HepG2 (cell line): ENCODE data around the gene TMEM9B. TPM values are rescaled to one million over a fixed set of nuclear protein-coding genes. Genes with fewer than 3 reads are reported as not detected.

Experiments used
- ATF7-NPFF ChIP-seq: sonication (generic); formaldehyde crosslinking; IDR thresholded peaks from 2 replicates; pipeline ENCODE4 v1.8.1; 2023; ENCODE audit warnings: mild to moderate bottlenecking, low read depth, missing genetic modification reagents, moderate library complexity
- CENPX ChIP-seq: sonication (generic); formaldehyde crosslinking; IDR thresholded peaks from 2 replicates; pipeline ENCODE4 v1.9.0; 2021; ENCODE audit warnings: mild to moderate bottlenecking, missing genetic modification reagents, moderate library complexity
- EEA1 ChIP-seq: sonication (generic); formaldehyde crosslinking; IDR thresholded peaks from 2 replicates; pipeline ENCODE4 v1.5.1; 2020; ENCODE audit warnings: mild to moderate bottlenecking, missing genetic modification reagents, borderline replicate concordance
- KDM2A ChIP-seq: sonication (generic); formaldehyde crosslinking; IDR thresholded peaks from 2 replicates; pipeline ENCODE4 v1.4.0; 2020; ENCODE audit warnings: low read depth, missing genetic modification reagents, borderline replicate concordance
- KDM4B ChIP-seq: sonication (generic); formaldehyde crosslinking; IDR thresholded peaks from 2 replicates; pipeline ENCODE4 v1.4.0; 2020; ENCODE audit warnings: missing genetic modification reagents
- PBX2 ChIP-seq: IDR thresholded peaks from 2 replicates; pipeline ENCODE4 v1.6.1; 2016; ENCODE audit warnings: control low read depth
- POLR2AphosphoS2 ChIP-seq: IDR thresholded peaks from 2 replicates; pipeline ENCODE4 v1.6.1; 2011; ENCODE audit warnings: low read depth, low read length, improper control_type of control experiment
- SNAPC5 ChIP-seq: sonication (generic); formaldehyde crosslinking; IDR thresholded peaks from 2 replicates; pipeline ENCODE4 v1.8.1; 2023; ENCODE audit warnings: mild to moderate bottlenecking, missing genetic modification reagents, borderline replicate concordance
- SP1 ChIP-seq, 2 experiments: fragments of 450-650 bp in 1 of 2; sonication (generic) in 1 of 2; formaldehyde crosslinking in 1 of 2; IDR thresholded peaks; 2 replicates each; pipeline versions ENCODE4 v1.4.0 to v1.6.1; 2016 to 2020; ENCODE audit warnings: missing genetic modification reagents in 1 of 2
- TCF7 ChIP-seq: sonication (generic); IDR thresholded peaks from 2 replicates; pipeline ENCODE4 v1.6.1; 2016; ENCODE audit warnings: antibody characterized with exemption, low read depth
- THAP11 ChIP-seq: IDR thresholded peaks from 2 replicates; pipeline ENCODE4 v1.6.1; 2016; ENCODE audit warnings: missing biosample characterization, missing genetic modification reagents
- XRCC5 ChIP-seq: fragments of 200-400 bp; formaldehyde crosslinking; optimal IDR thresholded peaks from 2 replicates; pipeline ENCODE3; 2017; ENCODE audit warnings: mild to moderate bottlenecking, low read length
- YEATS2 ChIP-seq: sonication (generic); formaldehyde crosslinking; IDR thresholded peaks from 2 replicates; pipeline ENCODE4 v1.4.0; 2020; ENCODE audit warnings: missing genetic modification reagents, borderline replicate concordance
- ZBTB1 ChIP-seq: sonication (generic); formaldehyde crosslinking; IDR thresholded peaks from 2 replicates; pipeline ENCODE4 v1.4.0; 2020; ENCODE audit warnings: missing genetic modification reagents, borderline replicate concordance
- ZNF317 ChIP-seq: sonication (generic); formaldehyde crosslinking; IDR thresholded peaks from 2 replicates; pipeline ENCODE4 v1.5.0; 2020; ENCODE audit warnings: mild to moderate bottlenecking, missing genetic modification reagents
- ZNF33A ChIP-seq: sonication (generic); formaldehyde crosslinking; IDR thresholded peaks from 2 replicates; pipeline ENCODE4 v1.5.1; 2020; ENCODE audit warnings: missing genetic modification reagents, mild to moderate bottlenecking, moderate library complexity, borderline replicate concordance
- ZNF543 ChIP-seq: sonication (generic); formaldehyde crosslinking; IDR thresholded peaks from 2 replicates; pipeline ENCODE4 v1.4.0; 2020; ENCODE audit warnings: mild to moderate bottlenecking, missing genetic modification reagents
- ZNF781 ChIP-seq: sonication (generic); formaldehyde crosslinking; IDR thresholded peaks from 2 replicates; pipeline ENCODE4 v1.5.1; 2020; ENCODE audit warnings: borderline replicate concordance, mild to moderate bottlenecking, missing genetic modification reagents; ENCODE audit errors: not compliant biosample characterization
- polyA plus RNA-seq, 8 experiments: library from polyadenylated mRNA; depleted of rRNA in 3 of 8; stranded (reverse) in 7 of 8; unstranded in 1 of 8; fragments of >200 nt; fragmentation: Illumina TruSeq in 4 of 8; extraction: Trizol in 4 of 8; gene quantifications; 2 replicates each; pipeline versions ENCODE4 v1.2.1 to v1.2.3, GENCODE V29; 2011 to 2016; ENCODE audit warnings: low read depth in 4 of 8, missing spikeins in 1 of 8, mixed read lengths in 1 of 8; ENCODE audit not compliant: insufficient read depth in 1 of 8
- total RNA-seq, 5 experiments: library from RNA; depleted of rRNA; stranded (reverse); fragments of >200 nt; fragmentation: Illumina TruSeq; extraction: Trizol; gene quantifications; 2 replicates each; pipeline ENCODE4 v1.2.3, GENCODE V29; 2016; ENCODE audit warnings: low read depth in 1 of 5
- TF ChIP-seq, protein P1 (sequence below): IDR thresholded peaks from 2 replicates; pipeline ENCODE4 v1.6.1; 2016; ENCODE audit warnings: low read depth, borderline replicate concordance
- TF ChIP-seq, protein P2 (sequence below): sonication (generic); formaldehyde crosslinking; IDR thresholded peaks from 2 replicates; pipeline ENCODE4 v1.8.1; 2023; ENCODE audit warnings: missing genetic modification reagents, inconsistent platforms, borderline replicate concordance
- TF ChIP-seq, protein P3 (sequence below): sonication (generic); formaldehyde crosslinking; IDR thresholded peaks from 2 replicates; pipeline ENCODE4 v1.4.0; 2020; ENCODE audit warnings: missing genetic modification reagents, borderline replicate concordance

The TMEM9B gene
- total and polyA plus RNA-seq, 2 of the 13 experiments (the other 11 are each of a cell fraction or from before 2014, with no cell fraction given), result 12.4 to 20.8 TPM

- TF ChIP-seq ZBTB1 (CRISPR knock-in tag) (no peak), SP1 (IDR thresholded peaks at IDR 0.05) (no peak), SP1 (CRISPR knock-in tag; IDR thresholded peaks at IDR 0.05) (peak; percentile 36), ZNF317 (no peak), KDM4B (CRISPR knock-in tag) (0 out of 2 replicates have a peak, but pooled peaks have one; percentile 18), POLR2AphosphoS2 (no peak), ZNF543 (CRISPR knock-in tag) (no peak; the same call in 1 of the 2 replicates), ZNF781 (CRISPR knock-in tag) (no peak), ATF7-NPFF (peak; percentile 25; the same call in 1 of the 2 replicates), SNAPC5 (CRISPR knock-in tag) (no peak), ZNF33A (CRISPR knock-in tag) (no peak), YEATS2 (peak; percentile 85; the same call in 1 of the 2 replicates), XRCC5 (no peak), TCF7 (no peak), EEA1 (CRISPR knock-in tag) (no peak), KDM2A (CRISPR knock-in tag) (peak; percentile 84), THAP11 (CRISPR knock-in tag) (peak; percentile 89), PBX2 (no peak), CENPX (CRISPR knock-in tag) (no peak)
- TF ChIP-seq, protein P1, sequence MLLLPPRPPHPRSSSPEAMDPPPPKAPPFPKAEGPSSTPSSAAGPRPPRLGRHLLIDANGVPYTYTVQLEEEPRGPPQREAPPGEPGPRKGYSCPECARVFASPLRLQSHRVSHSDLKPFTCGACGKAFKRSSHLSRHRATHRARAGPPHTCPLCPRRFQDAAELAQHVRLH, result peak; percentile 19; the same call in 1 of the 2 replicates
- TF ChIP-seq, protein P2, sequence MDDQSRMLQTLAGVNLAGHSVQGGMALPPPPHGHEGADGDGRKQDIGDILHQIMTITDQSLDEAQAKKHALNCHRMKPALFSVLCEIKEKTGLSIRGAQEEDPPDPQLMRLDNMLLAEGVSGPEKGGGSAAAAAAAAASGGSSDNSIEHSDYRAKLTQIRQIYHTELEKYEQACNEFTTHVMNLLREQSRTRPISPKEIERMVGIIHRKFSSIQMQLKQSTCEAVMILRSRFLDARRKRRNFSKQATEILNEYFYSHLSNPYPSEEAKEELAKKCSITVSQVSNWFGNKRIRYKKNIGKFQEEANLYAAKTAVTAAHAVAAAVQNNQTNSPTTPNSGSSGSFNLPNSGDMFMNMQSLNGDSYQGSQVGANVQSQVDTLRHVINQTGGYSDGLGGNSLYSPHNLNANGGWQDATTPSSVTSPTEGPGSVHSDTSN (CRISPR knock-in tag), result no peak; the same call in 1 of the 2 replicates
- TF ChIP-seq, protein P3, sequence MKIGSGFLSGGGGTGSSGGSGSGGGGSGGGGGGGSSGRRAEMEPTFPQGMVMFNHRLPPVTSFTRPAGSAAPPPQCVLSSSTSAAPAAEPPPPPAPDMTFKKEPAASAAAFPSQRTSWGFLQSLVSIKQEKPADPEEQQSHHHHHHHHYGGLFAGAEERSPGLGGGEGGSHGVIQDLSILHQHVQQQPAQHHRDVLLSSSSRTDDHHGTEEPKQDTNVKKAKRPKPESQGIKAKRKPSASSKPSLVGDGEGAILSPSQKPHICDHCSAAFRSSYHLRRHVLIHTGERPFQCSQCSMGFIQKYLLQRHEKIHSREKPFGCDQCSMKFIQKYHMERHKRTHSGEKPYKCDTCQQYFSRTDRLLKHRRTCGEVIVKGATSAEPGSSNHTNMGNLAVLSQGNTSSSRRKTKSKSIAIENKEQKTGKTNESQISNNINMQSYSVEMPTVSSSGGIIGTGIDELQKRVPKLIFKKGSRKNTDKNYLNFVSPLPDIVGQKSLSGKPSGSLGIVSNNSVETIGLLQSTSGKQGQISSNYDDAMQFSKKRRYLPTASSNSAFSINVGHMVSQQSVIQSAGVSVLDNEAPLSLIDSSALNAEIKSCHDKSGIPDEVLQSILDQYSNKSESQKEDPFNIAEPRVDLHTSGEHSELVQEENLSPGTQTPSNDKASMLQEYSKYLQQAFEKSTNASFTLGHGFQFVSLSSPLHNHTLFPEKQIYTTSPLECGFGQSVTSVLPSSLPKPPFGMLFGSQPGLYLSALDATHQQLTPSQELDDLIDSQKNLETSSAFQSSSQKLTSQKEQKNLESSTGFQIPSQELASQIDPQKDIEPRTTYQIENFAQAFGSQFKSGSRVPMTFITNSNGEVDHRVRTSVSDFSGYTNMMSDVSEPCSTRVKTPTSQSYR, result no peak; the same call in 1 of the 2 replicates
These were observed at the start of gene TMEM9B (continued) for GRCh38 chr11:8964324-8965320.
